ENCODE measurements around the gene VPS26B. TPM values are rescaled to one million over a fixed set of nuclear protein-coding genes. Genes with fewer than 3 reads are reported as not detected.
"Not testable (repeated sequence)": the region's sequence is repeated elsewhere in the genome, so short reads cannot be mapped to it uniquely, and the experiment has no call there.

VPS26B gene
- total and polyA plus RNA-seq, 2 experiments from 2014 or later, result 28.2 to 37.3 TPM

DNA sequence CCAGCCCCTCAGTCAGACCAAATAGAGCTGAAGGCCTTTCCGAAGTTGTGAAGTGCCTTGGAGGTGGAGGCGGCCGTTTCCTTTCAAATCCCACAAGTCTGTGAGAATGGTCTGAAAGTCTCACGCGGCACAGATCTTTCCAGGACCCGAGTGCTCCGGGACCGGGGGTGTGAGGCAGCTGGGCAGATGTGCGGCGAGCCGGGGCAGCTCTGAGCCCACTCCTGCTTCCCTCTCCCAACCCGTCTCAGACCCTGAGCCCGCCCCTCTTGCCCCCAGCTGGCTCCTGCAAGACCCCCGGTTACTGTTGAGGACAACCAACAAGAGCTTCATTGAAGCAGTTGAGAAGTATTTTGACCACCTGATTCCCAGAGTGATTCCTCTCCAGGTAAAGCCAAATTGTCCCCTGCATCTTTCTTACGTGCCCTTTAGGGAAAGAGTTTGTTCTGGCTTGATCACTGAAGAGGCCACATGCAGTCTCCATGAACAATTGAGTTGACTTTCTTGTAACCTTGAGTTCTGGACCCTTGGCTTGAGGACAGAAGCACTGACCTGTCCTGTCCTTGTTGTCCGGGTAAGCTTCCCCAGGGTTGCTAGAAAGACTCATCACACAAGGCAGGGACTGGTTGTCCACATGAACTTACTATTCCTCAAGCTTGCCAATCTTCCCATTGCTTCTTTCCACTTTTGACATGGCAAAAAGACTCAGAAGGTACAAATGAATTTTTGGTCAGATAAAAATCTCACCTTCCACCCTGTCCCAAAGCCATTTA lies 59.2 kb downstream of the VPS26B start:
- no peaks in the 10 kb centered on the region for H3K4me1 ChIP-seq (ENCODE audit: insufficient read depth)

GRCh38 chr11:134284349-134284748 lies 59.9 kb downstream of the VPS26B start:
- not testable (repeated sequence) for H3K79me2 ChIP-seq; DNase-seq (ENCODE audit: low spot score); H3K36me3 ChIP-seq (replicated peaks; ENCODE audit: insufficient read depth, low read depth); H3K4me1 ChIP-seq (ENCODE audit: insufficient read depth); H3K4me2 ChIP-seq; H3K9me2 ChIP-seq (replicated peaks; ENCODE audit: insufficient read depth); H3K4me3 ChIP-seq; H3K9me3 ChIP-seq (ENCODE audit: low read depth); H3K27ac ChIP-seq; H4K20me1 ChIP-seq (ENCODE audit: insufficient read depth, poor library complexity, severe bottlenecking); H2AFZ ChIP-seq
- peaks cover 14% of the 10 kb centered on the region for H3K27me3 ChIP-seq
- 83% methylated on average over 5 of the region's 5 CpGs for WGBS (ENCODE audit: low lambda C conversion rate, missing lambda C conversion rate)

More for the DNA sequence above, 59.2 kb downstream of the VPS26B start:
- Histone ChIP-seq H3K4me3 (no peak overlapping the region), H3K9me3 (ENCODE audit: low read depth) (no peaks in the 10 kb centered on the region), H3K27ac (no peak overlapping the region), H4K20me1 (ENCODE audit: insufficient read depth, poor library complexity, severe bottlenecking) (no peaks in the 10 kb centered on the region), H3K4me2 (no peak overlapping the region), H3K79me2 (no peaks in the 10 kb centered on the region), H3K9me2 (replicated peaks; ENCODE audit: insufficient read depth) (no peaks in the 10 kb centered on the region), H3K27me3 (peaks cover 20% of the 10 kb centered on the region), H2AFZ (no peak overlapping the region), H3K36me3 (replicated peaks; ENCODE audit: insufficient read depth, low read depth) (no peaks in the 10 kb centered on the region)
- no peak for DNase-seq (ENCODE audit: low spot score)
- WGBS (ENCODE audit: low lambda C conversion rate, missing lambda C conversion rate), result 95% methylated on average over 16 of the region's 16 CpGs
- TF ChIP-seq, protein P1, sequence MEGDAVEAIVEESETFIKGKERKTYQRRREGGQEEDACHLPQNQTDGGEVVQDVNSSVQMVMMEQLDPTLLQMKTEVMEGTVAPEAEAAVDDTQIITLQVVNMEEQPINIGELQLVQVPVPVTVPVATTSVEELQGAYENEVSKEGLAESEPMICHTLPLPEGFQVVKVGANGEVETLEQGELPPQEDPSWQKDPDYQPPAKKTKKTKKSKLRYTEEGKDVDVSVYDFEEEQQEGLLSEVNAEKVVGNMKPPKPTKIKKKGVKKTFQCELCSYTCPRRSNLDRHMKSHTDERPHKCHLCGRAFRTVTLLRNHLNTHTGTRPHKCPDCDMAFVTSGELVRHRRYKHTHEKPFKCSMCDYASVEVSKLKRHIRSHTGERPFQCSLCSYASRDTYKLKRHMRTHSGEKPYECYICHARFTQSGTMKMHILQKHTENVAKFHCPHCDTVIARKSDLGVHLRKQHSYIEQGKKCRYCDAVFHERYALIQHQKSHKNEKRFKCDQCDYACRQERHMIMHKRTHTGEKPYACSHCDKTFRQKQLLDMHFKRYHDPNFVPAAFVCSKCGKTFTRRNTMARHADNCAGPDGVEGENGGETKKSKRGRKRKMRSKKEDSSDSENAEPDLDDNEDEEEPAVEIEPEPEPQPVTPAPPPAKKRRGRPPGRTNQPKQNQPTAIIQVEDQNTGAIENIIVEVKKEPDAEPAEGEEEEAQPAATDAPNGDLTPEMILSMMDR (IDR thresholded peaks at IDR 0.05; ENCODE audit: poor library complexity), result no peak
- TF ChIP-seq EZH2phosphoT487 (IDR thresholded peaks at IDR 0.05; ENCODE audit: low read depth, severe bottlenecking, unreplicated experiment) (no peak), EZH2 (IDR thresholded peaks at IDR 0.05; ENCODE audit: borderline replicate concordance) (no peak)

- no peak overlapping the region for H3K4me2 ChIP-seq
- WGBS (ENCODE audit: low lambda C conversion rate, missing lambda C conversion rate), result 92% methylated on average over 12 of the region's 12 CpGs
Observed at GRCh38 chr11:134287561-134287960, 63.1 kb downstream of the VPS26B start.

GRCh38 chr11:134288486-134288885 lies 64.0 kb downstream of the VPS26B start:
- H3K4me1 ChIP-seq (ENCODE audit: insufficient read depth), result no peaks in the 10 kb centered on the region
- H2AFZ ChIP-seq, result no peak overlapping the region
- no peak overlapping the region for H3K27ac ChIP-seq
- TF ChIP-seq EZH2 (IDR thresholded peaks at IDR 0.05; ENCODE audit: borderline replicate concordance) (no peak), EZH2phosphoT487 (IDR thresholded peaks at IDR 0.05; ENCODE audit: low read depth, severe bottlenecking, unreplicated experiment) (no peak)
- TF ChIP-seq, protein P1 (IDR thresholded peaks at IDR 0.05; ENCODE audit: poor library complexity), result no peak
- WGBS (ENCODE audit: low lambda C conversion rate, missing lambda C conversion rate), result 95% methylated on average over 13 of the region's 13 CpGs
- no peaks in the 10 kb centered on the region for H3K9me2 ChIP-seq (replicated peaks; ENCODE audit: insufficient read depth)
- H3K36me3 ChIP-seq (replicated peaks; ENCODE audit: insufficient read depth, low read depth), result no peaks in the 10 kb centered on the region
- no peaks in the 10 kb centered on the region for H4K20me1 ChIP-seq (ENCODE audit: insufficient read depth, poor library complexity, severe bottlenecking)
- no peaks in the 10 kb centered on the region for H3K9me3 ChIP-seq (ENCODE audit: low read depth)
- no peaks in the 10 kb centered on the region for H3K27me3 ChIP-seq
- H3K4me2 ChIP-seq, result no peak overlapping the region
- DNase-seq (ENCODE audit: low spot score), result no peak
- no peak overlapping the region for H3K4me3 ChIP-seq
- H3K79me2 ChIP-seq, result no peaks in the 10 kb centered on the region

More at GRCh38 chr11:134287561-134287960, 63.1 kb downstream of the VPS26B start:
- Histone ChIP-seq H2AFZ (no peak overlapping the region), H3K36me3 (replicated peaks; ENCODE audit: insufficient read depth, low read depth) (no peaks in the 10 kb centered on the region), H3K4me1 (ENCODE audit: insufficient read depth) (no peaks in the 10 kb centered on the region), H3K9me3 (ENCODE audit: low read depth) (no peaks in the 10 kb centered on the region), H3K27ac (no peak overlapping the region), H3K27me3 (no peaks in the 10 kb centered on the region), H4K20me1 (ENCODE audit: insufficient read depth, poor library complexity, severe bottlenecking) (no peaks in the 10 kb centered on the region), H3K4me3 (no peak overlapping the region), H3K79me2 (no peaks in the 10 kb centered on the region), H3K9me2 (replicated peaks; ENCODE audit: insufficient read depth) (no peaks in the 10 kb centered on the region)
- no peak for DNase-seq (ENCODE audit: low spot score)
- TF ChIP-seq EZH2 (IDR thresholded peaks at IDR 0.05; ENCODE audit: borderline replicate concordance), result no peak
- TF ChIP-seq, protein P1 (IDR thresholded peaks at IDR 0.05; ENCODE audit: poor library complexity), result no peak
- no peak for TF ChIP-seq EZH2phosphoT487 (IDR thresholded peaks at IDR 0.05; ENCODE audit: low read depth, severe bottlenecking, unreplicated experiment)
